ENCODE results near the gene LRRC37A2. TPM values are rescaled to one million over a fixed set of nuclear protein-coding genes. Genes with fewer than 3 reads are reported as not detected.

Gene LRRC37A2
- total RNA-seq, 2 donors from 2014 or later = 16.6 to 18.2 TPM

Small RNA genes lying within 50 kb of the gene (small RNA-seq; reads per million reads assigned to genes)
- gene RN7SL199P = 0 reads per million in 2 donors

Other genes starting within 250 kb of the LRRC37A2 start
- 1 to 10 TPM; 2.8 to 3.3 TPM for gene LRRC37A, start 217.3 kb upstream of the LRRC37A2 start, total RNA-seq
- gene ARL17B, start 150.7 kb upstream of the LRRC37A2 start, total RNA-seq = 10 to 100 TPM; 20.1 to 39.7 TPM
- 1 to 10 TPM; 7.9 to 8.5 TPM for gene ARL17A, start 67.2 kb downstream of the LRRC37A2 start, total RNA-seq
- gene NSF, start 78.2 kb downstream of the LRRC37A2 start, total RNA-seq = 10 to 100 TPM; 24.7 to 48.1 TPM